Measurements from ENCODE around the gene BLID. TPM values are rescaled to one million over a fixed set of nuclear protein-coding genes. Genes with fewer than 3 reads are reported as not detected.

The BLID gene
- total RNA-seq, 1 experiment from 2014 or later = not detected

- peaks cover 28% of the 10 kb centered on the region for H3K27me3 Mint-ChIP-seq (ENCODE audit: insufficient read depth, unreplicated experiment)
- DNase-seq = no peak
- ChIA-PET POLR2A (no interaction called here), CTCF (no interaction called here)
- Histone ChIP-seq H3K4me3 (ENCODE audit: low read depth, low read length) (no peak overlapping the region), H3K9me3 (no peaks in the 10 kb centered on the region), H3K4me1 (peaks cover 10% of the 10 kb centered on the region; the same call in 1 of the 2 replicates), H3K27me3 (replicated peaks; ENCODE audit: control insufficient read depth, insufficient read depth, low read length) (peaks cover 2% of the 10 kb centered on the region; the same call in 1 of the 2 replicates), H3K36me3 (ENCODE audit: control insufficient read depth, insufficient read depth, low read length) (no peaks in the 10 kb centered on the region)
- no peak overlapping the region for H3K4me3 Mint-ChIP-seq (ENCODE audit: unreplicated experiment)
- H3K9me3 Mint-ChIP-seq (ENCODE audit: unreplicated experiment) = no peaks in the 10 kb centered on the region
- no peaks in the 10 kb centered on the region for H3K36me3 Mint-ChIP-seq (ENCODE audit: insufficient read depth, unreplicated experiment)
- no TSS peak for BruUV-seq (replicated peaks)
- no peak overlapping the region for H3K27ac Mint-ChIP-seq (ENCODE audit: unreplicated experiment)
- H3K4me1 Mint-ChIP-seq (ENCODE audit: low read depth, unreplicated experiment) = no peaks in the 10 kb centered on the region
- intact Hi-C loops (cut with micrococcal nuclease; ENCODE audit: unreplicated experiment) = no loop called here
- no peak for TF ChIP-seq CTCF (IDR thresholded peaks at IDR 0.05; ENCODE audit: insufficient read depth in 1 of 2, low read depth in 1 of 2, low read length in 1 of 2, severe bottlenecking in 1 of 2, unreplicated experiment in 1 of 2)
Observed at GRCh38 chr11:122141725-122142124, 25.7 kb upstream of the BLID start.

DNA sequence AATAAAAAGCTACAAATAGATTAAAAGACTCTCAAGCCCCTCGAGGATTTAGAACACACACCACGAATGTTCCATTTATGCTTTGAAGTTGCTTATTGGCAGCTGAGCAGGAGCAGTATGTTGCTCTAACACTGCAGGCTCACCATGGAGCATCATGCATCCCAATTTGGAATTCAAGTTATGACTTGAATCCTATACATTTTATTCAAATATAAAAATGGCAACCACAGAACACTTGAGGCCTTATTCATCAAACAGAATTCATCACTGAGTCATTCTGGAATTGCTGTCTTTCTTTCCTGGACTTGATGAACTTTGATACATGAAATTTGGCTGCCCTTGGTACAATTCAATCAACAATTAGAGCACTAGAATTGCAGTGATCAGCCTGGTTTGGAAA, 24.5 kb upstream of the BLID start:
- Histone ChIP-seq H3K27me3 (replicated peaks; ENCODE audit: control insufficient read depth, insufficient read depth, low read length) (peaks cover 2% of the 10 kb centered on the region; the same call in 1 of the 2 replicates), H3K36me3 (ENCODE audit: control insufficient read depth, insufficient read depth, low read length) (no peaks in the 10 kb centered on the region), H3K9me3 (no peaks in the 10 kb centered on the region), H3K4me1 (peaks cover 11% of the 10 kb centered on the region; the same call in 1 of the 2 replicates), H3K4me3 (ENCODE audit: low read depth, low read length) (no peak overlapping the region)
- POLR2A ChIA-PET = no interaction called here
- peaks cover 21% of the 10 kb centered on the region for H3K27me3 Mint-ChIP-seq (ENCODE audit: insufficient read depth, unreplicated experiment)
- no peaks in the 10 kb centered on the region for H3K9me3 Mint-ChIP-seq (ENCODE audit: unreplicated experiment)
- H3K36me3 Mint-ChIP-seq (ENCODE audit: insufficient read depth, unreplicated experiment) = no peaks in the 10 kb centered on the region
- H3K27ac Mint-ChIP-seq (ENCODE audit: unreplicated experiment) = no peak overlapping the region
- no peak for DNase-seq
- H3K4me1 Mint-ChIP-seq (ENCODE audit: low read depth, unreplicated experiment) = no peaks in the 10 kb centered on the region
- no peak for TF ChIP-seq CTCF (IDR thresholded peaks at IDR 0.05; ENCODE audit: insufficient read depth in 1 of 2, low read depth in 1 of 2, low read length in 1 of 2, severe bottlenecking in 1 of 2, unreplicated experiment in 1 of 2)
- intact Hi-C loops (cut with micrococcal nuclease; ENCODE audit: unreplicated experiment) = no loop called here
- H3K4me3 Mint-ChIP-seq (ENCODE audit: unreplicated experiment) = no peak overlapping the region
- BruUV-seq (replicated peaks) = no TSS peak
- CTCF ChIA-PET = no interaction called here

- peaks cover 21% of the 10 kb centered on the region for H3K27me3 Mint-ChIP-seq (ENCODE audit: insufficient read depth, unreplicated experiment)
Observed at GRCh38 chr11:122139595-122139866, 23.5 kb upstream of the BLID start.

More at GRCh38 chr11:122139595-122139866, 23.5 kb upstream of the BLID start:
- POLR2A ChIA-PET = no interaction called here
- Mint-ChIP-seq H3K9me3 (ENCODE audit: unreplicated experiment) (no peaks in the 10 kb centered on the region), H3K4me3 (ENCODE audit: unreplicated experiment) (no peak overlapping the region), H3K36me3 (ENCODE audit: insufficient read depth, unreplicated experiment) (no peaks in the 10 kb centered on the region), H3K27ac (ENCODE audit: unreplicated experiment) (no peak overlapping the region), H3K4me1 (ENCODE audit: low read depth, unreplicated experiment) (no peaks in the 10 kb centered on the region)
- TF ChIP-seq CTCF (IDR thresholded peaks at IDR 0.05; ENCODE audit: insufficient read depth in 1 of 2, low read depth in 1 of 2, low read length in 1 of 2, severe bottlenecking in 1 of 2, unreplicated experiment in 1 of 2) = no peak
- no peak overlapping the region for H3K4me3 ChIP-seq (ENCODE audit: low read depth, low read length)
- no TSS peak for BruUV-seq (replicated peaks)
- H3K9me3 ChIP-seq = no peaks in the 10 kb centered on the region
- H3K4me1 ChIP-seq = peaks cover 11% of the 10 kb centered on the region; the same call in 1 of the 2 replicates
- DNase-seq = no peak
- CTCF ChIA-PET = interaction anchor here (0.6 kb wide), 1 partner anchor 25 kb away, joined by 3 read pairs; no protein-coding TSS in a partner anchor
- no peaks in the 10 kb centered on the region for H3K36me3 ChIP-seq (ENCODE audit: control insufficient read depth, insufficient read depth, low read length)
- intact Hi-C loops (cut with micrococcal nuclease; ENCODE audit: unreplicated experiment) = no loop called here
- peaks cover 2% of the 10 kb centered on the region; the same call in 1 of the 2 replicates for H3K27me3 ChIP-seq (replicated peaks; ENCODE audit: control insufficient read depth, insufficient read depth, low read length)
